ENCODE results near the gene XPNPEP1. TPM values are rescaled to one million over a fixed set of nuclear protein-coding genes. Genes with fewer than 3 reads are reported as not detected.
A peak's percentile ranks its signal among the peaks of the same experiment; 100 is the strongest.

XPNPEP1 gene
- 10 to 100 TPM; 57.0 to 69.5 TPM for total RNA-seq
- long read RNA-seq, donor 1, transcript XPNPEP1-218 (21 exons, 2,539 nt), result major isoform, 11 of 22 reads
- long read RNA-seq, donor 1, partial matches to known transcripts, result 7 of 22 reads
- long read RNA-seq, donor 1, other reads (novel, unspliced or antisense), result 3 of 22 reads
- long read RNA-seq, donor 2, transcript XPNPEP1-218 (21 exons, 2,539 nt), result major isoform, 81 of 127 reads
- long read RNA-seq, donor 2, partial matches to known transcripts, result 14 of 127 reads
- long read RNA-seq, donor 2, other reads (novel, unspliced or antisense), result 28 of 127 reads

DNA sequence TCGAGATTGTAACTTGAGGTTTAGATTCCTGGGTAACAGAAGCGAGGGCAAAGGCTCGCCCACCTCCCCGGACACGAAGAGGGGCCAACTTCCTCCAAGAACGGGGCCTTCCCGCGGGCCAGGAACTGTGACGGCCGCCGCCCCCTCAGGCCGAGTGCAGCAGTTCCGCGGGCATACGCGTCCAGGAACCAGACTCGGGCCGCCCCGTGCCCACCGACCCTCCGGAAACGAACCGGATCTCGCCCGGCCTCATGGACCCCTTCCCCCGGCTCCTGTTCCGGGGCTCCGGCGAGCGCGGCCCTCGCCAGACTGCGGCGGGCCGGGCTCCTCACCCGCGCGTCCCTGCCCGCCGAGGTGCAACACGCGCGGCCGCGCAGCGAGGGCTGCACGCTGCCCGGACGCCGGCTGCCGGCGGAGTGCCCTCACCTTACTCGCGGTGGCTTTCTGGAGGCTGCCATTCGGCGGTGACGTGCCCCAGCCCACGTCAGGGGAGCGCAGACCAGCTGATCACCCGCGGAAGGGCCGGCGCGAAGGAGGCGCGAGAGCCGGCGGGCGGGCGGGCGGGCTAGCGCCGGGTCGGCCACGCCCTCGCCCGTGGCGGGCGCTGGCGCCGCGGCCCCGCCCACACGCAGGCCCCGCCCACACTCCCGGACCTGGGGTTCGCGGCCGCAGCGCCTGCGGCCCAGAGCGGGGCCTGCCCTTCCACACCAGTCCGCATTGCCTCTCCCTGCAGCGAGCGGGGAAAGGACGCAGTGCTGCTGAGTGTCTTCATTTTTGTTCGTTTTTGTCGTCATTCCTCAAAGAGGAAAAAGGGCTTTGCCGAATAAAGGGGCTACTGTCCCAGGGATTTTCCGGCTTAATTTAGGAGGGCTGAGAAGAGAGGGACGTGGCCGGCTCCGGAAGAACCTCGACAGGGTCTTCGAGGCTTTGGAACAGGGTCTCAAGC is at the start of gene XPNPEP1:
Gene XPNPEP1 (minus strand): TSS at position 536 of the 946 bp plus-strand sequence. CDS start 78 bp downstream, at position 458.
- intact Hi-C loops (cut with DNase I), result no loop called here
- peak; percentile 96 for DNase-seq (ENCODE audit: low spot score)

- intact Hi-C loops (cut with DNase I), result no loop called here
- DNase-seq (ENCODE audit: low spot score), result no peak
Observed at GRCh38 chr10:109972372-109973001, 49.2 kb upstream of the XPNPEP1 start.

- no peak for DNase-seq (ENCODE audit: low spot score)
- intact Hi-C loops (cut with DNase I), result no loop called here
Observed at GRCh38 chr10:109971634-109972033, 48.3 kb upstream of the XPNPEP1 start.

DNA sequence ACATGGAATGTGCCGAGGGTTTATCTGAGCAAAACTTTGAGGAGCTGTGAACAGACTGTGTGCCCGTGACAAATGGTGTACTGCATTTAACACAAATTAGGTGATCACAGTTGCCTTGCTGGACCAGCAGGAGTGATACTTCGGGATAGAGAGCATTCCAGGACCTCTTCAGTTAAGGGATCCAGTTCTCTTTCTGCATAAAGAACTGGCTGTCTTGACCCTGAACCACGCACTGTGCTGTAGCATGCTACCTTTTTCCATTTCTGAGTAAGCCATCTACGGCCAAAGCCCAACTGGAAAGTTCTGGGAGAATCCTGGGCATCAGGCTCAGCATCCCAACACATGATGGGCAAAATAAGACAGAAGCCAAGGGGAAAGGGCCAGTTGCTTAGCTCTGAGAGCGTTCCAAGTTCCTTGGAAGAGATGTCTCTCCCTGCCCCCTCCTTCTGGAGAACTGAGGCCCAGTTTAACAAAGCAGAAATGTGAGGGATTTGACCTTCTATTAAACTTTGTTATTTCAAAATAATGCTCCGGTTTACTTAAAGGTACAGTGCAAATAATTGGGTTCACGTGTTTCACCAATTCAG is 46.5 kb upstream of the XPNPEP1 start:
- no peak for DNase-seq (ENCODE audit: low spot score)
- intact Hi-C loops (cut with DNase I), result loop anchor here in 1 of 2 donors (5.0 kb wide), 1 partner anchor 83 kb away; no protein-coding TSS in a partner anchor

GRCh38 chr10:109968953-109969759 is 45.8 kb upstream of the XPNPEP1 start:
- intact Hi-C loops (cut with DNase I), result loop anchor here in 1 of 2 donors (5.0 kb wide), 1 partner anchor 82 kb away; no protein-coding TSS in a partner anchor
- DNase-seq (ENCODE audit: low spot score), result no peak

DNA sequence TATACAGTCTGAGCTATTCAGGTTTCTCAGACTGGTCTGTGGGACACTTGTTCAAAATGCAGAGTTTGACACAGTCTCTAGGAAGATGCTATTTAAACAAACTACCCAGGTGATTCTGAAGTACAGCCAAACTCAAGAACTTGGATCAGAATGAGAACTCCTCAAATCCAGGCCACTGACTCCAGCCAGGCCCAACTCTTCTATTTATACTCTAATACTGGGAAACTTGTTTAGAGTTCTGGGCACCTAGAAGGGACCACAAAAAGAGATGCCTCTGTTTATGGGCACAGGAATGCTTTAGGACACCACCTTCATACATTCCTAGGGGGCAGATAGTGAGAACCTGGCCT is 44.4 kb upstream of the XPNPEP1 start:
- intact Hi-C loops (cut with DNase I), result loop anchor here in 1 of 2 donors (5.0 kb wide), 1 partner anchor 80 kb away; no protein-coding TSS in a partner anchor
- DNase-seq (ENCODE audit: low spot score), result no peak

- DNase-seq (ENCODE audit: low spot score), result no peak
- intact Hi-C loops (cut with DNase I), result loop anchor here in 1 of 2 donors (5.0 kb wide), 1 partner anchor 80 kb away; no protein-coding TSS in a partner anchor
Observed at GRCh38 chr10:109966961-109967738, 43.8 kb upstream of the XPNPEP1 start.

- DNase-seq (ENCODE audit: low spot score), result no peak
- intact Hi-C loops (cut with DNase I), result no loop called here
Observed at GRCh38 chr10:109964318-109964717, 41.0 kb upstream of the XPNPEP1 start.

- intact Hi-C loops (cut with DNase I), result no loop called here
- DNase-seq (ENCODE audit: low spot score), result no peak
Observed at GRCh38 chr10:109963439-109963838, 40.1 kb upstream of the XPNPEP1 start.

GRCh38 chr10:109962247-109962646 is 38.9 kb upstream of the XPNPEP1 start:
- DNase-seq (ENCODE audit: low spot score), result no peak
- intact Hi-C loops (cut with DNase I), result no loop called here

GRCh38 chr10:109961174-109962001 is 38.1 kb upstream of the XPNPEP1 start:
- intact Hi-C loops (cut with DNase I), result no loop called here
- no peak for DNase-seq (ENCODE audit: low spot score)

GRCh38 chr10:109960682-109961081 is 37.4 kb upstream of the XPNPEP1 start:
- intact Hi-C loops (cut with DNase I), result no loop called here
- no peak for DNase-seq (ENCODE audit: low spot score)

- intact Hi-C loops (cut with DNase I), result no loop called here
- no peak for DNase-seq (ENCODE audit: low spot score)
Observed at GRCh38 chr10:109959259-109960145, 36.2 kb upstream of the XPNPEP1 start.

DNA sequence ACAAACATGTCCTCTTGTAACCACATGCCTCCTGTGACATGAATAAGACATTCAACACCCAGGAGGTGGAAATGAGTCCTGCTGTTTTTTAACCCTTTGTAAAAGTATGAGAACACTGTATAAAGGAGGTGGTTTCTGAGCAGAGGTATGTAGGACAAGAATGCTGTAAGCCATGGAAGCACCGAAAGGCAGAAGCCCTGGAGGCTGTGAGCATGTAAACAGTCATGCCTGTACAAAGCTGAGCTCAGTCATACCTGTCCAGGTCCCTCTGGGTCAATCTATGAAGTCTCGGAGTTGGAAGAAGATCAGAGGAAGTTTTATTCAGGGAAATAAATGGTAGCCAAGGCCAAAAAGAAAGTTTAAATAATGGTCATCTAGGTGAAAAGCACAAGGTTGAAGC is 34.7 kb upstream of the XPNPEP1 start:
- intact Hi-C loops (cut with DNase I), result no loop called here

DNA sequence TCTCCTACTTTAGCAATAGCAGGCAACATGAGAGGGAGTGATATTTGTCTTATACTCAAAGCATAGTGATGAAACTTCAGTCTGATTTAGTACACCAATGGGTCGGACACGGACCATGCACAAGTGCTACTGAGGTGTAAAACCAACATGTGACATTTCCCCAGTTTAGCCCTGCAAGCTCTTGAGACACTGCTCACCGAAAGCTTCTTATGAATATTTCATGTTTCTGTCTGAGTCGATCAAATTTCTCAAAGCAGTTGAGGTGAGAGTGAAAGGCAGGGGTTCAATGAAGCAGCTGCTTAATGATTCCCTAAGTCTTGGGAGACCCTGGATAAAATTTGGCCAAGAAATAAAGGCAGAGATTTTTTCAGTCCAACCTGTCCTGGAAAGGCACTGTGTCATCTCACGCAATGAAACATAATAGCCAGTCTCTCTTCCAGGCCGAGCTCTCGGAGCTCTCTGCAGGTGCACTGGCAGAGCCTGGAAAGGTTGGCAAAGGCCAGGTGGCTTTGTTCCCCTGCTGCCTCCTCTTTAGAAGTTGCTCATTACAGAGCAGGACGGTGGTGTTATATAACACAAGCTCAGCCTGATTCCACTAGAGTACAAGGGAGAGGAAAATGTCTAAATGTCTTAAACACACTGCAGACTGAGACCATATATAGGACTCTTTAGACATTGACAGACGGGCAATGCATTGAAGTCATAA is 33.9 kb upstream of the XPNPEP1 start:
- intact Hi-C loops (cut with DNase I), result no loop called here
- DNase-seq (ENCODE audit: low spot score), result no peak

More for the DNA sequence above, 34.7 kb upstream of the XPNPEP1 start:
- DNase-seq (ENCODE audit: low spot score), result no peak

Data from posterior vena cava (tissue), 2 donors.